LHCN-M2 (cell line): ENCODE results near the gene FCSK. TPM values are rescaled to one million over a fixed set of nuclear protein-coding genes. Genes with fewer than 3 reads are reported as not detected.

ENCODE experiments used
- DNase-seq: peaks from one replicate; pipeline ENCODE4 v3.0.0-alpha.2; 2012; ENCODE audit warnings: low read depth
- total RNA-seq: library from RNA; depleted of rRNA; stranded (reverse); fragments of >200 nt; gene quantifications from 2 replicates; pipeline ENCODE4 v1.2.3, GENCODE V29; 2014

FCSK gene
- total RNA-seq, 1 experiment from 2014 or later, result 7.5 TPM

GRCh38 chr16:70476272-70477020 is 22.1 kb downstream of the FCSK start:
- DNase-seq, result peak; percentile 82

- no peak for DNase-seq
Observed at GRCh38 chr16:70478169-70478568, 23.8 kb downstream of the FCSK start.

- DNase-seq, result no peak
Observed at GRCh38 chr16:70478912-70479341, 24.5 kb downstream of the FCSK start.

GRCh38 chr16:70480127-70481105 is 26.0 kb downstream of the FCSK start:
- no peak for DNase-seq

GRCh38 chr16:70481929-70482536 is 27.6 kb downstream of the FCSK start:
- DNase-seq, result peak; percentile 40

GRCh38 chr16:70482624-70483023 is 28.2 kb downstream of the FCSK start:
- peak; percentile 12 for DNase-seq

- no peak for DNase-seq
Observed at GRCh38 chr16:70483426-70483825, 29.0 kb downstream of the FCSK start.

GRCh38 chr16:70484867-70485266 is 30.5 kb downstream of the FCSK start:
- no peak for DNase-seq

GRCh38 chr16:70490261-70490660 is 35.9 kb downstream of the FCSK start:
- peak; percentile 46 for DNase-seq

- DNase-seq, result no peak
Observed at GRCh38 chr16:70493802-70494201, 39.4 kb downstream of the FCSK start.

GRCh38 chr16:70494202-70494770 is 39.9 kb downstream of the FCSK start:
- DNase-seq, result no peak

- DNase-seq, result no peak
Observed at GRCh38 chr16:70494777-70495176, 40.4 kb downstream of the FCSK start.

GRCh38 chr16:70495425-70496182 is 41.2 kb downstream of the FCSK start:
- DNase-seq, result no peak

GRCh38 chr16:70496513-70496912 is 42.1 kb downstream of the FCSK start:
- DNase-seq, result no peak

GRCh38 chr16:70508752-70509151 is 54.4 kb downstream of the FCSK start:
- DNase-seq, result no peak

- DNase-seq, result no peak
Observed at GRCh38 chr16:70510216-70510615, 55.8 kb downstream of the FCSK start.

GRCh38 chr16:70511833-70512232 is 57.4 kb downstream of the FCSK start:
- no peak for DNase-seq

- DNase-seq, result peak; percentile 48
Observed at GRCh38 chr16:70512456-70512855, 58.1 kb downstream of the FCSK start.

- peak; percentile 56 for DNase-seq
Observed at GRCh38 chr16:70520612-70521297, 66.4 kb downstream of the FCSK start.
